ENCODE measurements around the gene ZNF430. TPM values are rescaled to one million over a fixed set of nuclear protein-coding genes. Genes with fewer than 3 reads are reported as not detected.

ZNF430 gene
- total and polyA plus RNA-seq, 2 donors (not counting 1 experiment from before 2014, with no cell fraction given), result 27.5 to 45.4 TPM

- no CpG with 5 or more reads among the region's 1 CpG for WGBS (ENCODE audit: insufficient coverage)
- no peaks in the 10 kb centered on the region for H3K27me3 ChIP-seq (replicated peaks in 1 of 4; ENCODE audit: control extremely low read depth in 1 of 4, control insufficient read depth in 3 of 4, insufficient read depth in 4 of 4, low read length in 3 of 4)
- no peak overlapping the region for H3K4me2 ChIP-seq (replicated peaks; ENCODE audit: low read depth, low read length, poor library complexity, severe bottlenecking)
- TF ChIP-seq CTCF (IDR thresholded peaks at IDR 0.05) (no peak), EZH2 (IDR thresholded peaks at IDR 0.05; ENCODE audit: borderline replicate concordance, insufficient read depth, low read depth, low read length, poor library complexity, severe bottlenecking) (no peak)
- no peak overlapping the region for H3K4me3 Mint-ChIP-seq
- intact Hi-C loops (cut with micrococcal nuclease), result loop anchor here (5.0 kb wide), 1 partner anchor 313 kb away; the partner anchor contains the start of gene ZNF493
- peaks cover 0 to 3% of the 10 kb centered on the region in 2 donors for H3K4me1 ChIP-seq (ENCODE audit: control insufficient read depth in 2 of 2, insufficient read depth in 2 of 2, low read length in 2 of 2)
- peaks cover 7% of the 10 kb centered on the region for H3K79me2 ChIP-seq (ENCODE audit: control insufficient read depth, insufficient read depth, low read length)
- ChIA-PET CTCF (interaction anchor here (0.7 kb wide), 1 partner anchor 1184 kb away, joined by 3 read pairs; the partner anchor contains the start of gene ZNF93), POLR2A (no interaction called here)
- no peak overlapping the region for H3K27ac ChIP-seq (ENCODE audit: low read length in 2 of 2)
- ATAC-seq (ENCODE audit: low read depth), result no peak
- no peaks in the 10 kb centered on the region for H3K36me3 ChIP-seq (replicated peaks in 1 of 2; ENCODE audit: control extremely low read depth in 1 of 2, control insufficient read depth in 1 of 2, extremely low read depth in 1 of 2, insufficient read depth in 2 of 2, low read length in 1 of 2)
- peaks cover 14% of the 10 kb centered on the region for H3K4me1 Mint-ChIP-seq
- no peaks in the 10 kb centered on the region for H4K20me1 ChIP-seq (ENCODE audit: control insufficient read depth, insufficient read depth, low read length, poor library complexity, severe bottlenecking)
- H3K9ac ChIP-seq (ENCODE audit: low read length), result no peak overlapping the region
- H3K27ac Mint-ChIP-seq, result no peak overlapping the region
- H3K4me3 ChIP-seq (ENCODE audit: control extremely low read depth in 1 of 5, extremely low read depth in 1 of 5, insufficient read depth in 1 of 5, low read depth in 2 of 5, low read length in 4 of 5), result no peak overlapping the region
- no peaks in the 10 kb centered on the region for H3K27me3 Mint-ChIP-seq
- no peaks in the 10 kb centered on the region for H3K9me3 ChIP-seq (ENCODE audit: control extremely low read depth in 1 of 3, control insufficient read depth in 2 of 3, insufficient read depth in 1 of 3, low read length in 2 of 3)
- H2AFZ ChIP-seq (ENCODE audit: insufficient read depth, low read depth, low read length, poor library complexity, severe bottlenecking), result no peak overlapping the region
- no peaks in the 10 kb centered on the region for H3K9me3 Mint-ChIP-seq (ENCODE audit: insufficient read depth)
- DNase-seq, result no peak
Measured at GRCh38 chr19:21084343-21084742, 63.9 kb downstream of the ZNF430 start.

DNA sequence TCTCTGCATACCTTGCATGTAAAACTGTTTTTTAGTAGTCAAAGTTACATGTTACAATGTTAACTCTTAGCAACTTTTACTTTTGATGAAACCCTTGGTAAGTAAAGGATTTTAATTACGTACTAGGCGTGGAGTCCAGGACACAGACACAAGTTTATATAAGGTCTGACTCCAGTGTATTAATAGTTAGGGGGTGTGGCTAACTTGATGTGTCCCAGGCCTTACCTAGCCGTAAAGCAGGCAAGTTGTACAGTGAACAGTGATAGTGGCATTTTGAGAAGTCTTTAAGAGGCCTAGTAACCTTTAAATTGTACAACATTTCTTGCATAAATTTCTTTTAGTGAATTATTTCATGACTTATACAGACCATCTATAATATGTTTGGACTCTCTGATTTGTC lies 67.4 kb downstream of the ZNF430 start:
- no peaks in the 10 kb centered on the region for H4K20me1 ChIP-seq (ENCODE audit: control insufficient read depth, insufficient read depth, low read length, poor library complexity, severe bottlenecking)
- DNase-seq, result no peak
- no peak overlapping the region for H2AFZ ChIP-seq (ENCODE audit: insufficient read depth, low read depth, low read length, poor library complexity, severe bottlenecking)
- H3K27me3 Mint-ChIP-seq, result no peaks in the 10 kb centered on the region
- H3K27ac ChIP-seq (ENCODE audit: low read length in 2 of 2), result no peak overlapping the region
- peaks cover 5% of the 10 kb centered on the region for H3K4me1 Mint-ChIP-seq
- H3K27me3 ChIP-seq (replicated peaks in 1 of 4; ENCODE audit: control extremely low read depth in 1 of 4, control insufficient read depth in 3 of 4, insufficient read depth in 4 of 4, low read length in 3 of 4), result no peaks in the 10 kb centered on the region
- no peaks in the 10 kb centered on the region for H3K9me3 Mint-ChIP-seq (ENCODE audit: insufficient read depth)
- no peak overlapping the region for H3K27ac Mint-ChIP-seq
- TF ChIP-seq CTCF (IDR thresholded peaks at IDR 0.05), result no peak
- no peak for TF ChIP-seq EZH2 (IDR thresholded peaks at IDR 0.05; ENCODE audit: borderline replicate concordance, insufficient read depth, low read depth, low read length, poor library complexity, severe bottlenecking)
- WGBS (ENCODE audit: insufficient coverage), result no CpG with 5 or more reads among the region's 3 CpGs
- H3K4me3 ChIP-seq (ENCODE audit: control extremely low read depth in 1 of 5, extremely low read depth in 1 of 5, insufficient read depth in 1 of 5, low read depth in 2 of 5, low read length in 4 of 5), result no peak overlapping the region
- H3K4me2 ChIP-seq (replicated peaks; ENCODE audit: low read depth, low read length, poor library complexity, severe bottlenecking), result no peak overlapping the region
- H3K36me3 ChIP-seq (replicated peaks in 1 of 2; ENCODE audit: control extremely low read depth in 1 of 2, control insufficient read depth in 1 of 2, extremely low read depth in 1 of 2, insufficient read depth in 2 of 2, low read length in 1 of 2), result peaks cover 0 to 2% of the 10 kb centered on the region in 2 experiments
- H3K4me1 ChIP-seq (ENCODE audit: control insufficient read depth in 2 of 2, insufficient read depth in 2 of 2, low read length in 2 of 2), result no peaks in the 10 kb centered on the region
- H3K9me3 ChIP-seq (ENCODE audit: control extremely low read depth in 1 of 3, control insufficient read depth in 2 of 3, insufficient read depth in 1 of 3, low read length in 2 of 3), result no peaks in the 10 kb centered on the region
- no peak overlapping the region for H3K4me3 Mint-ChIP-seq
- intact Hi-C loops (cut with micrococcal nuclease), result no loop called here
- ATAC-seq (ENCODE audit: low read depth), result no peak
- no peak overlapping the region for H3K9ac ChIP-seq (ENCODE audit: low read length)
- CTCF ChIA-PET, result no interaction called here
- H3K79me2 ChIP-seq (ENCODE audit: control insufficient read depth, insufficient read depth, low read length), result peaks cover 4% of the 10 kb centered on the region
- POLR2A ChIA-PET, result no interaction called here

Measured in B cell (primary cell).